ENCODE results near the gene PRR5.

The PRR5 gene

GRCh38 chr22:44661070-44661469, 40.9 kb upstream of the PRR5 start:
- peak overlapping the region; percentile 63 for H3K9ac ChIP-seq (ENCODE audit: low read length)
- H3K4ac ChIP-seq (ENCODE audit: low read depth, low read length), result no peak overlapping the region
- no peak overlapping the region for H3K4me3 ChIP-seq (ENCODE audit: low read length)
- H3K56ac ChIP-seq (ENCODE audit: low read length), result peak overlapping the region; percentile 45
- DNase-seq, result peak; percentile 88
- no peak overlapping the region for H4K8ac ChIP-seq (ENCODE audit: low read depth, low read length)
- H3K4me1 ChIP-seq (ENCODE audit: control insufficient read depth, low read depth, low read length), result no peaks in the 10 kb centered on the region
- WGBS (ENCODE audit: extremely low coverage, insufficient coverage, low lambda C conversion rate), result no CpG with 5 or more reads among the region's 14 CpGs
- H4K5ac ChIP-seq (ENCODE audit: low read length), result no peak overlapping the region
- no peak overlapping the region for H2AK5ac ChIP-seq (ENCODE audit: low read length)
- no peaks in the 10 kb centered on the region for H3K79me1 ChIP-seq (ENCODE audit: low read length)
- no peak overlapping the region for H3K23ac ChIP-seq (ENCODE audit: low read length)
- no peak overlapping the region for H2BK15ac ChIP-seq (replicated peaks; ENCODE audit: low read depth)
- H3K27me3 ChIP-seq (ENCODE audit: insufficient read depth, low read length, poor library complexity), result no peaks in the 10 kb centered on the region
- H2BK5ac ChIP-seq (ENCODE audit: low read length), result no peak overlapping the region
- no peaks in the 10 kb centered on the region for H3K36me3 ChIP-seq (ENCODE audit: control insufficient read depth, insufficient read depth, low read length)
- no peak overlapping the region for H3K18ac ChIP-seq (ENCODE audit: low read length)
- no peaks in the 10 kb centered on the region for H3K79me2 ChIP-seq (ENCODE audit: control insufficient read depth, insufficient read depth, low read length)
- no peak overlapping the region for H2BK120ac ChIP-seq (ENCODE audit: low read depth, low read length)
- H3K4me2 ChIP-seq (ENCODE audit: low read length), result peak overlapping the region; percentile 32
- H3K27ac ChIP-seq (ENCODE audit: low read depth, low read length), result no peak overlapping the region

DNA sequence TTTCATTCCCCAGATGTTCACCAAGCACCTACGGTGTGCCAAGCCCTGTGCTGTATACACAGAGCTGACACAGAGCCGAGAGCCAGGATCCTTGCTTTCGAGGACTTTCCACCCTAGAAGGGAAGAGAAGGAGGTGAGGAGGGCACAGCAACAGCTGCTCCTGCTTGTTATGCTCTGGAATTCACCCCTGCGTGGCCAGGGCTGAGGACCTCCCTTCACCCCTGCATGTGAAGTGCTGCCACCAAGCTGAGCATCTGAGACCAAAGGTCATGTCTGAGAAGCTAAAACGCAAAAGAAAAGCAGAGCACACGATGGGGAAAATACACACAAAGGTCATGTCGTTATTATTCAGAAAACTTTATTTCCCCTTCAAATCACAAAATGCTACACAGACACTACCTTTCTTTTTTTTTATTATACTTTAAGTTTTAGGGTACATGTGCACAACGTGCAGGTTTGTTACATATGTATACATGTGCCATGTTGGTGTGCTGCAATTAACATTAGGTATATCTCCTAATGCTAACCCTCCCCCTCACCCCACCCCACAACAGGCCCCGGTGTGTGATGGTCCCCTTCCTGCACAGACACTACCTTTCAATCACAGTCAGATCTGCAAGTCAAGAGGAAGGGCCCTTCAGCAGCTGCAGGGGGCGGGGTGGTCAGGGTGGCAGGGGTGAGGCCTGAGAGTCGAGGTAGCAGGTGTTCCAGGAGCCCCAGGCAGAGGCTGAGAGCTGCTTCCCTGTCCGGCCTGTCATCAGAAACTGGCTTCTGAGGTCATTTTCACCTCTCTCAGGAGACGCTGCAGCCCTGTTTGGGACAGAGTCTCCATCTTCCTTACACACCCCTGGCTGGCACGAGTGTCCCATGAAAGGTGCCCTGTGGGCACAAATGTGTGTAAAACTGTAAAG, 40.1 kb upstream of the PRR5 start:
- no peak overlapping the region for H3K4ac ChIP-seq (ENCODE audit: low read depth, low read length)
- H3K79me1 ChIP-seq (ENCODE audit: low read length), result no peaks in the 10 kb centered on the region
- H2BK15ac ChIP-seq (replicated peaks; ENCODE audit: low read depth), result no peak overlapping the region
- H2AK5ac ChIP-seq (ENCODE audit: low read length), result no peak overlapping the region
- H3K36me3 ChIP-seq (ENCODE audit: control insufficient read depth, insufficient read depth, low read length), result no peaks in the 10 kb centered on the region
- H3K4me1 ChIP-seq (ENCODE audit: control insufficient read depth, low read depth, low read length), result no peaks in the 10 kb centered on the region
- no peak overlapping the region for H2BK5ac ChIP-seq (ENCODE audit: low read length)
- H3K9ac ChIP-seq (ENCODE audit: low read length), result no peak overlapping the region
- H3K27me3 ChIP-seq (ENCODE audit: insufficient read depth, low read length, poor library complexity), result no peaks in the 10 kb centered on the region
- no peaks in the 10 kb centered on the region for H3K79me2 ChIP-seq (ENCODE audit: control insufficient read depth, insufficient read depth, low read length)
- no peak overlapping the region for H4K5ac ChIP-seq (ENCODE audit: low read length)
- H3K4me2 ChIP-seq (ENCODE audit: low read length), result no peak overlapping the region
- peak overlapping the region; percentile 45 for H3K56ac ChIP-seq (ENCODE audit: low read length)
- no peak overlapping the region for H3K27ac ChIP-seq (ENCODE audit: low read depth, low read length)
- no peak overlapping the region for H2BK120ac ChIP-seq (ENCODE audit: low read depth, low read length)
- no peak overlapping the region for H3K18ac ChIP-seq (ENCODE audit: low read length)
- no peak for DNase-seq
- no CpG with 5 or more reads among the region's 14 CpGs for WGBS (ENCODE audit: extremely low coverage, insufficient coverage, low lambda C conversion rate)
- no peak overlapping the region for H4K8ac ChIP-seq (ENCODE audit: low read depth, low read length)
- no peak overlapping the region for H3K23ac ChIP-seq (ENCODE audit: low read length)
- no peak overlapping the region for H3K4me3 ChIP-seq (ENCODE audit: low read length)

GRCh38 chr22:44663256-44663999, 38.6 kb upstream of the PRR5 start:
- WGBS (ENCODE audit: extremely low coverage, insufficient coverage, low lambda C conversion rate), result no CpG with 5 or more reads among the region's 5 CpGs

DNA sequence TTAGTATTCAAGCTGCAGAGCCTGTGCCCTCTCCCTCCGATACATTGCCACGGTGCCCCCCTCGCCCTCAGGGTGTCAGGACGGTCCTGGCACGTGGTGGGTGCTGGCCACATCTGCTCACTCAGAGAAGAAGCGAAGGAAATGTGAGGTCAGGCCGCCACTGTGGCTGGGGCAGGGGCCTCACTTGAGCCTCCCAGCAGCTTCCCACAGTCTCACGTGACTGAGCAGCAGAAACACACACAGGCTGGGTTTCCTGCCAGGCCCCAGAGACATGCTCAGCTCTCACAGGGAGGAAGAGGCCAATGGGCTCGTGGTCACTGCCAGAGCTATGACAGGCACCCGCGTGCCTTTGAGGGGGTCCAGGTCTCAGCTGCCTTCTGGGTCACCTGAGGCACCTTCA, 37.9 kb upstream of the PRR5 start:
- DNase-seq, result no peak
- H3K4me1 ChIP-seq (ENCODE audit: control insufficient read depth, low read depth, low read length), result no peaks in the 10 kb centered on the region
- H2AK5ac ChIP-seq (ENCODE audit: low read length), result no peak overlapping the region
- no peak overlapping the region for H4K8ac ChIP-seq (ENCODE audit: low read depth, low read length)
- no peaks in the 10 kb centered on the region for H3K79me1 ChIP-seq (ENCODE audit: low read length)
- H3K18ac ChIP-seq (ENCODE audit: low read length), result no peak overlapping the region
- H3K9ac ChIP-seq (ENCODE audit: low read length), result no peak overlapping the region
- no peak overlapping the region for H3K4me2 ChIP-seq (ENCODE audit: low read length)
- H2BK15ac ChIP-seq (replicated peaks; ENCODE audit: low read depth), result no peak overlapping the region
- H3K27ac ChIP-seq (ENCODE audit: low read depth, low read length), result no peak overlapping the region
- no peaks in the 10 kb centered on the region for H3K27me3 ChIP-seq (ENCODE audit: insufficient read depth, low read length, poor library complexity)
- H2BK5ac ChIP-seq (ENCODE audit: low read length), result no peak overlapping the region
- no peak overlapping the region for H2BK120ac ChIP-seq (ENCODE audit: low read depth, low read length)
- no peak overlapping the region for H3K4me3 ChIP-seq (ENCODE audit: low read length)
- H4K5ac ChIP-seq (ENCODE audit: low read length), result no peak overlapping the region
- no peak overlapping the region for H3K4ac ChIP-seq (ENCODE audit: low read depth, low read length)
- no peaks in the 10 kb centered on the region for H3K79me2 ChIP-seq (ENCODE audit: control insufficient read depth, insufficient read depth, low read length)
- H3K23ac ChIP-seq (ENCODE audit: low read length), result no peak overlapping the region
- no peaks in the 10 kb centered on the region for H3K36me3 ChIP-seq (ENCODE audit: control insufficient read depth, insufficient read depth, low read length)
- H3K56ac ChIP-seq (ENCODE audit: low read length), result no peak overlapping the region
- no CpG with 5 or more reads among the region's 11 CpGs for WGBS (ENCODE audit: extremely low coverage, insufficient coverage, low lambda C conversion rate)

More at GRCh38 chr22:44663256-44663999, 38.6 kb upstream of the PRR5 start:
- H2BK15ac ChIP-seq (replicated peaks; ENCODE audit: low read depth), result no peak overlapping the region
- no peaks in the 10 kb centered on the region for H3K4me1 ChIP-seq (ENCODE audit: control insufficient read depth, low read depth, low read length)
- no peaks in the 10 kb centered on the region for H3K36me3 ChIP-seq (ENCODE audit: control insufficient read depth, insufficient read depth, low read length)
- H2AK5ac ChIP-seq (ENCODE audit: low read length), result no peak overlapping the region
- no peak overlapping the region for H2BK120ac ChIP-seq (ENCODE audit: low read depth, low read length)
- no peak overlapping the region for H2BK5ac ChIP-seq (ENCODE audit: low read length)
- H3K56ac ChIP-seq (ENCODE audit: low read length), result no peak overlapping the region
- no peaks in the 10 kb centered on the region for H3K79me1 ChIP-seq (ENCODE audit: low read length)
- H3K18ac ChIP-seq (ENCODE audit: low read length), result no peak overlapping the region
- H3K4me3 ChIP-seq (ENCODE audit: low read length), result no peak overlapping the region
- H3K4ac ChIP-seq (ENCODE audit: low read depth, low read length), result no peak overlapping the region
- no peak overlapping the region for H4K8ac ChIP-seq (ENCODE audit: low read depth, low read length)
- H3K23ac ChIP-seq (ENCODE audit: low read length), result no peak overlapping the region
- no peak overlapping the region for H3K4me2 ChIP-seq (ENCODE audit: low read length)
- no peak overlapping the region for H3K27ac ChIP-seq (ENCODE audit: low read depth, low read length)
- DNase-seq, result no peak
- no peak overlapping the region for H3K9ac ChIP-seq (ENCODE audit: low read length)
- H4K5ac ChIP-seq (ENCODE audit: low read length), result no peak overlapping the region
- no peaks in the 10 kb centered on the region for H3K79me2 ChIP-seq (ENCODE audit: control insufficient read depth, insufficient read depth, low read length)
- no peaks in the 10 kb centered on the region for H3K27me3 ChIP-seq (ENCODE audit: insufficient read depth, low read length, poor library complexity)

DNA sequence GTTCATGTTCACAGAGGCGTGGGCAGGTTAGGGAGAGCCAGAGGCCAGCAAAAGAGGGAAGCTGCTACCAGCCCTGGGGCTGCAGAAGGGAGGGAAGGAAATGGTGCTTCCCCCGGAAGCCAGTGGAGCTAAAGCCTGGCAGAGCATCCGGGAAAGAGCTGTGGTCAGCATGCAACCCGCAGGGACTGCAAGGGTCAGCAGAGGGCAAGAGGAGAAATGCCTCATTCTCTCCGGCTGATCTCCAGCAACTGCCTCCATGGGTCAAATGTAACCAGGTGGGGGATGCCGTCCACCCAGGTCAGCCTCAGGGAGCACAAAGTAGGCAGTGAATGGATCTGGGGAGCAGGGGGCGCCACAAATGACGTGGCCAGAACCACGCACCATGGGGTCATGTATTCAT, 36.9 kb upstream of the PRR5 start:
- no peak for DNase-seq
- Histone ChIP-seq H3K79me1 (ENCODE audit: low read length) (no peaks in the 10 kb centered on the region), H2BK120ac (ENCODE audit: low read depth, low read length) (no peak overlapping the region), H3K4me1 (ENCODE audit: control insufficient read depth, low read depth, low read length) (no peaks in the 10 kb centered on the region), H3K36me3 (ENCODE audit: control insufficient read depth, insufficient read depth, low read length) (no peaks in the 10 kb centered on the region), H3K4me2 (ENCODE audit: low read length) (no peak overlapping the region), H3K56ac (ENCODE audit: low read length) (no peak overlapping the region), H3K4ac (ENCODE audit: low read depth, low read length) (no peak overlapping the region), H4K5ac (ENCODE audit: low read length) (no peak overlapping the region), H2BK15ac (replicated peaks; ENCODE audit: low read depth) (no peak overlapping the region), H2AK5ac (ENCODE audit: low read length) (no peak overlapping the region), H3K18ac (ENCODE audit: low read length) (no peak overlapping the region), H4K8ac (ENCODE audit: low read depth, low read length) (no peak overlapping the region), H2BK5ac (ENCODE audit: low read length) (no peak overlapping the region), H3K27me3 (ENCODE audit: insufficient read depth, low read length, poor library complexity) (no peaks in the 10 kb centered on the region), H3K23ac (ENCODE audit: low read length) (no peak overlapping the region), H3K27ac (ENCODE audit: low read depth, low read length) (no peak overlapping the region), H3K9ac (ENCODE audit: low read length) (no peak overlapping the region), H3K4me3 (ENCODE audit: low read length) (no peak overlapping the region), H3K79me2 (ENCODE audit: control insufficient read depth, insufficient read depth, low read length) (no peaks in the 10 kb centered on the region)
- WGBS (ENCODE audit: extremely low coverage, insufficient coverage, low lambda C conversion rate), result no CpG with 5 or more reads among the region's 9 CpGs
